Mammary epithelial cell (primary cell): ENCODE data around the gene P2RX3.

Experiments
- CTCF ChIP-seq, 2 donors: IDR thresholded peaks in 1 of 2; conservative IDR thresholded peaks in 1 of 2; 2 replicates each; pipeline ENCODE4 v1.5.1; 2011 to 2012; ENCODE audit warnings: inconsistent platforms in 2 of 2, low read length in 2 of 2, mild to moderate bottlenecking in 2 of 2, control low read depth in 1 of 2, low read depth in 1 of 2; ENCODE audit not compliant: insufficient read depth in 1 of 2; ENCODE audit errors: extremely low read depth in 1 of 2
- EZH2 ChIP-seq: IDR thresholded peaks from 2 replicates; pipeline ENCODE4 v1.6.1; 2012; ENCODE audit warnings: low read length, inconsistent platforms, borderline replicate concordance

- no peak for TF ChIP-seq CTCF (conservative IDR thresholded peaks at IDR 0.05 in 1 of 2, IDR thresholded peaks at IDR 0.05 in 1 of 2; ENCODE audit: extremely low read depth in 1 of 2, insufficient read depth in 1 of 2, low read depth in 1 of 2, low read length in 2 of 2)
- no peak for TF ChIP-seq EZH2
Observed at GRCh38 chr11:57390535-57390934, 52.4 kb downstream of the P2RX3 start, which contains the start of gene PRG2.
